ENCODE measurements around the gene PEX6. TPM values are rescaled to one million over a fixed set of nuclear protein-coding genes. Genes with fewer than 3 reads are reported as not detected.

The PEX6 gene
- polyA plus RNA-seq, 1 donor (not counting 4 experiments of a cell fraction or from before 2014, with no cell fraction given), result 5.6 TPM

- Histone ChIP-seq H4K20me1 (ENCODE audit: control insufficient read depth, extremely low read depth, insufficient read depth, low read length) (no peaks in the 10 kb centered on the region), H3K36me3 (ENCODE audit: control insufficient read depth in 2 of 2, extremely low read depth in 1 of 2, insufficient read depth in 2 of 2, low read length in 2 of 2) (peaks cover 8 to 16% of the 10 kb centered on the region in 2 experiments), H3K79me2 (ENCODE audit: control insufficient read depth, insufficient read depth, low read length) (peaks cover 57% of the 10 kb centered on the region), H3K4me2 (ENCODE audit: control insufficient read depth, extremely low read depth, insufficient read depth, low read depth, low read length) (no peak overlapping the region), H2AFZ (ENCODE audit: control insufficient read depth, low read length) (no peak overlapping the region), H3K4me3 (ENCODE audit: control insufficient read depth in 2 of 3, extremely low read depth in 1 of 3, insufficient read depth in 2 of 3, low read depth in 1 of 3, low read length in 3 of 3) (no peak overlapping the region), H3K4me1 (ENCODE audit: control insufficient read depth, extremely low read depth, insufficient read depth, low read length) (peaks cover 15% of the 10 kb centered on the region), H3K9ac (ENCODE audit: control insufficient read depth, extremely low read depth, insufficient read depth, low read length) (no peak overlapping the region), H3K27me3 (ENCODE audit: control insufficient read depth, extremely low read depth, insufficient read depth, low read length) (no peaks in the 10 kb centered on the region), H3K9me3 (ENCODE audit: control insufficient read depth, low read depth, low read length) (no peaks in the 10 kb centered on the region), H3K27ac (ENCODE audit: control insufficient read depth, insufficient read depth, low read length) (no peak overlapping the region), H3K9me1 (ENCODE audit: control insufficient read depth, extremely low read depth, insufficient read depth, low read length) (no peaks in the 10 kb centered on the region)
- FAIRE-seq (no peak), DNase-seq (ENCODE audit: low read depth, low spot score) (no peak)
- TF ChIP-seq CTCF (optimal IDR thresholded peaks at IDR 0.05 in 1 of 3, IDR thresholded peaks at IDR 0.05 in 1 of 3, conservative IDR thresholded peaks at IDR 0.05 in 1 of 3; ENCODE audit: extremely low read depth in 1 of 3, insufficient read depth in 2 of 3, low read length in 3 of 3), result no peak
- TF ChIP-seq EZH2 (IDR thresholded peaks at IDR 0.05; ENCODE audit: low read length), result no peak
- dilution Hi-C loops (cut with MboI; ENCODE audit: extremely low pct_ligation_motif_present, low sequenced_read_pairs), result no loop called here
Observed at GRCh38 chr6:43019152-43019551, 40.2 kb upstream of the PEX6 start.

- FAIRE-seq, result no peak
- no peak overlapping the region for H3K9ac ChIP-seq (ENCODE audit: control insufficient read depth, extremely low read depth, insufficient read depth, low read length)
- TF ChIP-seq CTCF (optimal IDR thresholded peaks at IDR 0.05 in 1 of 3, IDR thresholded peaks at IDR 0.05 in 1 of 3, conservative IDR thresholded peaks at IDR 0.05 in 1 of 3; ENCODE audit: extremely low read depth in 1 of 3, insufficient read depth in 2 of 3, low read length in 3 of 3), result no peak
- no peak for TF ChIP-seq EZH2 (IDR thresholded peaks at IDR 0.05; ENCODE audit: low read length)
- no peak overlapping the region for H2AFZ ChIP-seq (ENCODE audit: control insufficient read depth, low read length)
- no peak overlapping the region for H3K27ac ChIP-seq (ENCODE audit: control insufficient read depth, insufficient read depth, low read length)
- no peaks in the 10 kb centered on the region for H3K27me3 ChIP-seq (ENCODE audit: control insufficient read depth, extremely low read depth, insufficient read depth, low read length)
- DNase-seq (ENCODE audit: low read depth, low spot score), result no peak
- dilution Hi-C loops (cut with MboI; ENCODE audit: extremely low pct_ligation_motif_present, low sequenced_read_pairs), result no loop called here
- no peak overlapping the region for H3K4me2 ChIP-seq (ENCODE audit: control insufficient read depth, extremely low read depth, insufficient read depth, low read depth, low read length)
- H3K36me3 ChIP-seq (ENCODE audit: control insufficient read depth in 2 of 2, extremely low read depth in 1 of 2, insufficient read depth in 2 of 2, low read length in 2 of 2), result peaks cover 16 to 18% of the 10 kb centered on the region in 2 experiments
- H3K4me3 ChIP-seq (ENCODE audit: control insufficient read depth in 2 of 3, extremely low read depth in 1 of 3, insufficient read depth in 2 of 3, low read depth in 1 of 3, low read length in 3 of 3), result no peak overlapping the region
- no peaks in the 10 kb centered on the region for H3K9me3 ChIP-seq (ENCODE audit: control insufficient read depth, low read depth, low read length)
- H3K9me1 ChIP-seq (ENCODE audit: control insufficient read depth, extremely low read depth, insufficient read depth, low read length), result no peaks in the 10 kb centered on the region
- peaks cover 45% of the 10 kb centered on the region for H3K79me2 ChIP-seq (ENCODE audit: control insufficient read depth, insufficient read depth, low read length)
- H3K4me1 ChIP-seq (ENCODE audit: control insufficient read depth, extremely low read depth, insufficient read depth, low read length), result peaks cover 23% of the 10 kb centered on the region
- no peaks in the 10 kb centered on the region for H4K20me1 ChIP-seq (ENCODE audit: control insufficient read depth, extremely low read depth, insufficient read depth, low read length)
Observed at GRCh38 chr6:43016943-43017334, 38.0 kb upstream of the PEX6 start.

All from keratinocyte (primary cell).